OCI-LY7 (cell line): ENCODE results near the gene MRC2. TPM values are rescaled to one million over a fixed set of nuclear protein-coding genes. Genes with fewer than 3 reads are reported as not detected.
"Not testable (repeated sequence)": the region's sequence is repeated elsewhere in the genome, so short reads cannot be mapped to it uniquely, and the experiment has no call there.

Experiments used
- BruUV-seq: library from RNA; stranded (reverse); fragments of 400-500 nt; replicated peaks from 2 replicates; lab custom pipeline; 2021; lab: Mats Ljungman, UMichigan
- CTCF ChIA-PET: fragments of 300-600 bp; sonication (Branson Sonifier 250); formaldehyde crosslinking; loops from one replicate; lab custom pipeline; 2022; ENCODE audit warnings: antibody characterized with exemption; ENCODE audit not compliant: unreplicated experiment; lab: Charles Lee
- POLR2A ChIA-PET: fragments of 300-600 bp; sonication (Branson Sonifier 250); formaldehyde crosslinking; loops from one replicate; lab custom pipeline; 2022; ENCODE audit warnings: antibody characterized with exemption; lab: Charles Lee
- DNase-seq: peaks from one replicate; pipeline ENCODE4 v3.0.0-alpha.2; 2015; ENCODE audit warnings: low spot score
- H2AFZ ChIP-seq: fragments of 200-600 bp; sonication (generic), shearing (Covaris generic); 2 replicates; pipeline ENCODE4 v1.6.1; 2014; ENCODE audit warnings: mild to moderate bottlenecking, antibody characterized with exemption, low read length, moderate library complexity
- H3K27ac ChIP-seq: fragments of 200-600 bp; sonication (generic); 2 replicates; pipeline ENCODE4 v1.5.1; 2014; ENCODE audit warnings: mixed run types, low read depth, mild to moderate bottlenecking, moderate library complexity, low read length, inconsistent platforms; ENCODE audit not compliant: poor library complexity, severe bottlenecking
- H3K36me3 ChIP-seq: fragments of 200-600 bp; sonication (generic); 2 replicates; pipeline ENCODE4 v1.6.1; 2014; ENCODE audit warnings: mild to moderate bottlenecking, antibody characterized with exemption, low read length, moderate library complexity, mixed read lengths; ENCODE audit not compliant: insufficient read depth
- H3K4me1 ChIP-seq: fragments of 200-600 bp; sonication (generic); 2 replicates; pipeline ENCODE4 v1.5.1; 2014; ENCODE audit warnings: mild to moderate bottlenecking, low read length; ENCODE audit not compliant: insufficient read depth, poor library complexity, severe bottlenecking
- H3K4me2 ChIP-seq: fragments of 200-600 bp; sonication (generic); 2 replicates; pipeline ENCODE4 v1.6.1; 2014; ENCODE audit warnings: mild to moderate bottlenecking, low read length
- H3K4me3 ChIP-seq: fragments of 200-600 bp; sonication (generic); 2 replicates; pipeline ENCODE4 v1.5.1; 2014; ENCODE audit warnings: mild to moderate bottlenecking, low read depth, low read length; ENCODE audit not compliant: poor library complexity, severe bottlenecking
- H3K79me2 ChIP-seq: fragments of 200-600 bp; sonication (generic); 2 replicates; pipeline ENCODE4 v1.6.1; 2016; ENCODE audit warnings: low read depth, mild to moderate bottlenecking, low read length, moderate library complexity, mixed read lengths; ENCODE audit not compliant: insufficient read depth
- H3K9me2 ChIP-seq: fragments of 200-600 bp; sonication (generic); 2 replicates; pipeline ENCODE4 v1.6.1; 2016; ENCODE audit warnings: mild to moderate bottlenecking, low read length, mixed read lengths; ENCODE audit not compliant: insufficient read depth
- H3K9me3 ChIP-seq: fragments of 200-600 bp; sonication (generic); 2 replicates; pipeline ENCODE4 v1.6.1; 2014; ENCODE audit warnings: mild to moderate bottlenecking, mixed run types, low read length, mixed read lengths
- H4K20me1 ChIP-seq: fragments of 200-600 bp; sonication (generic); 2 replicates; pipeline ENCODE4 v1.6.1; 2014; ENCODE audit warnings: mild to moderate bottlenecking, antibody characterized with exemption, low read length, moderate library complexity, mixed read lengths; ENCODE audit not compliant: insufficient read depth
- EZH2phosphoT487 ChIP-seq: fragments of 200-600 bp; sonication (generic); IDR thresholded peaks from 2 replicates; pipeline ENCODE4 v1.6.1; 2018; ENCODE audit warnings: low read depth, borderline replicate concordance, mild to moderate bottlenecking, mixed run types, antibody characterized with exemption, low read length, moderate library complexity, mixed read lengths
- intact Hi-C: fragments of 100-400 bp; cut with micrococcal nuclease; formaldehyde crosslinking; loops from one replicate; pipeline ENCODE4 v1.10.0; 2022; ENCODE audit not compliant: unreplicated experiment
- total RNA-seq, 2 experiments: library from RNA; depleted of rRNA in 1 of 2; stranded (reverse); fragments of >200 nt in 1 of 2; shearing (Covaris generic) in 1 of 2; gene quantifications; 2 replicates each; pipeline ENCODE4 v1.2.3, GENCODE V29; 2014 to 2022
- TF ChIP-seq, protein P1 (sequence below): fragments of 200-600 bp; sonication (generic); conservative IDR thresholded peaks from 2 replicates; pipeline ENCODE4 v1.5.1; 2014; ENCODE audit warnings: mild to moderate bottlenecking, antibody characterized with exemption, low read length, moderate library complexity, mixed read lengths

The MRC2 gene
- total RNA-seq, 2 experiments from 2014 or later: 0.19 to 0.27 TPM

DNA sequence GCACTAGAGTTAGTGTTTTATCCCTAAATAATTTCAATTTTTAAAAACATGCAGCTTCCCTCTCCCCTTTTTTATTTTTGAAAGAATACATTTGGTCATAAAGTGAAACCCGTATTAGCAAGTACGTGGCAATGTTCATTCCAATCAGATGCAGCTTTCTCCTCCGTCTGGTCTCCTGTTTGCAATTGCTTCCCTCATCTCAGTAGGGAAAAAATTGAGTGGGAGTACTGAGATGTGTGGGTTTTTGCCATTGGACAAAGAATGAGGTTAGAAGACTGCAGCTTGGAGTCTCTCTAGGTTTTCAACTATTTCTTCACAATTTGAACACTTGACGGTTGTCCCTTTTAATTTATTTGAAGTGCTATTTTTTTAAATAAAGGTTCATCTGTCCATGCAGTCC, 14.4 kb upstream of the MRC2 start:
- H3K27ac ChIP-seq, CTCF ChIA-PET, H2AFZ ChIP-seq, DNase-seq, H3K9me2 ChIP-seq, H3K4me2 ChIP-seq, H4K20me1 ChIP-seq, intact Hi-C loops, H3K4me3 ChIP-seq, POLR2A ChIA-PET, H3K79me2 ChIP-seq, H3K9me3 ChIP-seq, H3K4me1 ChIP-seq: not testable (repeated sequence)
- peaks cover 68% of the 10 kb centered on the region for H3K36me3 ChIP-seq
- BruUV-seq: TSS peak; percentile 48

DNA sequence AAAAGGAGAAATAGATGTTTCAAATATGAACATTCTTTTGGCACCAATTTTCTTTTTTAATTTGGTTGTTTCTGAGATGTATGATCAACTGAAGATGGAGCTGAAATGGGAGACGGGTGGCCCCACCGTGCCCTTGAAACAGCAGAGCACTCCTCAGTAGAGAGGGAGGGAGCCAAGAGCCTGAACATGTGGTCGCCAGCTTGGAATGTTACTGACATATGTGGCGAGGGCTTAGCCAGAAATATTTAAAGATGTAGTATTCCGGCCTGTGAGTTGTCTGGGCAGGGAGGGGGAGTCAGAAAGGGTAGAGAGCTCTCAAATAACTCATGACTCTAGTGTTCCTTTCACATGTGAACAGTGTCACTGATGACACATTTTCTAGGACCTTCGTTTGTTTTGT, 13.3 kb upstream of the MRC2 start:
- no peak for DNase-seq
- ChIA-PET POLR2A (interaction anchor here (0.6 to 0.7 kb wide), 2 partner anchors 14 to 733 kb away, joined by 3 to 4 read pairs; no protein-coding TSS in a partner anchor), CTCF (no interaction called here)
- Histone ChIP-seq H3K4me2 (no peak overlapping the region), H3K79me2 (no peaks in the 10 kb centered on the region), H4K20me1 (no peaks in the 10 kb centered on the region), H2AFZ (no peak overlapping the region), H3K9me3 (no peaks in the 10 kb centered on the region), H3K4me1 (no peaks in the 10 kb centered on the region), H3K36me3 (peaks cover 57% of the 10 kb centered on the region), H3K4me3 (no peak overlapping the region), H3K27ac (no peak overlapping the region), H3K9me2 (no peaks in the 10 kb centered on the region)
- no peak for TF ChIP-seq EZH2phosphoT487
- TF ChIP-seq, protein P1, sequence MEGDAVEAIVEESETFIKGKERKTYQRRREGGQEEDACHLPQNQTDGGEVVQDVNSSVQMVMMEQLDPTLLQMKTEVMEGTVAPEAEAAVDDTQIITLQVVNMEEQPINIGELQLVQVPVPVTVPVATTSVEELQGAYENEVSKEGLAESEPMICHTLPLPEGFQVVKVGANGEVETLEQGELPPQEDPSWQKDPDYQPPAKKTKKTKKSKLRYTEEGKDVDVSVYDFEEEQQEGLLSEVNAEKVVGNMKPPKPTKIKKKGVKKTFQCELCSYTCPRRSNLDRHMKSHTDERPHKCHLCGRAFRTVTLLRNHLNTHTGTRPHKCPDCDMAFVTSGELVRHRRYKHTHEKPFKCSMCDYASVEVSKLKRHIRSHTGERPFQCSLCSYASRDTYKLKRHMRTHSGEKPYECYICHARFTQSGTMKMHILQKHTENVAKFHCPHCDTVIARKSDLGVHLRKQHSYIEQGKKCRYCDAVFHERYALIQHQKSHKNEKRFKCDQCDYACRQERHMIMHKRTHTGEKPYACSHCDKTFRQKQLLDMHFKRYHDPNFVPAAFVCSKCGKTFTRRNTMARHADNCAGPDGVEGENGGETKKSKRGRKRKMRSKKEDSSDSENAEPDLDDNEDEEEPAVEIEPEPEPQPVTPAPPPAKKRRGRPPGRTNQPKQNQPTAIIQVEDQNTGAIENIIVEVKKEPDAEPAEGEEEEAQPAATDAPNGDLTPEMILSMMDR: no peak
- no TSS peak for BruUV-seq
- intact Hi-C loops: no loop called here

DNA sequence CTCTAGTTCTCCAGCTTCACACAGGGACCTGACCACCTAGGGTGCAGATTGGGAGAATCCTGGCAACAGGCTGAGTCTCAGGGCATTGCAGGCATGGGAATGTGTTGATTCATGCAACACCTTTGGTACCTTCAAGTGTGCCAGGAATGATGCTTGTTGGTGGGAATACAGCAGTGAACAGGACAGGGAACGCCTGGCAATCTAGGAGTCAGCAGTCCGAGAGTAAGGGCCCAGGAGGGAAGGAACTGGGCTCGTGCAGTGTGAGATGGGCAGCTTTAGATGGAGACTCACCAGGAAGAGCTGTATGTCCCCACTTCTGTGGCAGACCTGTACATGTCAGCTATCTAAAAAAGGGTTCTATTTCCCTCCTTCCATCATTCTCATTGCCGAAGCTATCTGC, 12.0 kb upstream of the MRC2 start:
- Histone ChIP-seq H4K20me1 (no peaks in the 10 kb centered on the region), H2AFZ (no peak overlapping the region), H3K4me3 (no peak overlapping the region), H3K27ac (no peak overlapping the region), H3K9me2 (no peaks in the 10 kb centered on the region), H3K36me3 (peaks cover 44% of the 10 kb centered on the region), H3K9me3 (no peaks in the 10 kb centered on the region), H3K79me2 (no peaks in the 10 kb centered on the region), H3K4me2 (no peak overlapping the region), H3K4me1 (no peaks in the 10 kb centered on the region)
- TF ChIP-seq EZH2phosphoT487: no peak
- TF ChIP-seq, protein P1: no peak
- ChIA-PET POLR2A (interaction anchor here (0.6 kb wide), 1 partner anchor 31 kb away, joined by 3 read pairs; no protein-coding TSS in a partner anchor), CTCF (no interaction called here)
- intact Hi-C loops: no loop called here
- BruUV-seq: no TSS peak
- no peak for DNase-seq
